Activated naive CD4-positive, alpha-beta T cell treated with Interleukin-2 at 50 U/mL for 16 hours (primary cell): ENCODE data around the gene NCCRP1.

Source experiments
- DNase-seq: peaks from one replicate; pipeline ENCODE4 v3.0.0-alpha.2; 2020

The NCCRP1 gene

DNA sequence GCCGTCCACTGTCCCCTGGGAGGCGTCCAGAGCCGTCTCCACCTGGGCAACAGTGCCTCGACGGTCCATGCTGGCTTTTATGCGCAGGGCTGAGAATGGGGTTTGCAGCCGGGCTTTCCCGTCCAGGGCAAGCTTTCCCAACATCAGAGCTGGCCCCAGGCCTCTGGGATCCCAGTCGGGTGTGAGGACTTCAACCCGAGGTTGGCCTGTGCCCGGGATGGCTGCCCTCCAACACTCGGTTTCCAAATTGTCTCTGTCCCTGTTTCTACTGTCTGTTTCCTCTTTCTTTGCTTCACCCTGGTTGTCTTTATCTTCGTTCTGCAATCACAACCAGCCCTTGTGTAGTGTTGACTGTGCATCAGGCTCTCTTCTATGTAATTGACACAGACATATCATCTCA lies 52.0 kb downstream of the NCCRP1 start, which contains the start of gene IFNL4:
Gene IFNL4 (minus strand): TSS at position 51 of the 400 bp plus-strand sequence.
- no peak for DNase-seq

GRCh38 chr19:39251081-39251480 lies 54.3 kb downstream of the NCCRP1 start:
- no peak for DNase-seq
